ENCODE data around the gene SLC27A5.

- TF ChIP-seq ZNF184 (tag by site-specific recombination; IDR thresholded peaks at IDR 0.05): no peak
- TF ChIP-seq CTCF (tag by site-specific recombination; IDR thresholded peaks at IDR 0.05): no peak
- no peak for TF ChIP-seq ZNF335 (tag by site-specific recombination; conservative IDR thresholded peaks at IDR 0.05)
- no peak for TF ChIP-seq ZNF571 (tag by site-specific recombination; IDR thresholded peaks at IDR 0.05)
- TF ChIP-seq ZNF449 (tag by site-specific recombination; IDR thresholded peaks at IDR 0.05): no peak
These were observed 40.1 kb downstream of the SLC27A5 start for GRCh38 chr19:58471736-58472135.
